Right atrium auricular region (tissue), 2 donors: ENCODE results near the gene TASOR. TPM values are rescaled to one million over a fixed set of nuclear protein-coding genes. Genes with fewer than 3 reads are reported as not detected.
"Not testable (repeated sequence)": the region's sequence is repeated elsewhere in the genome, so short reads cannot be mapped to it uniquely, and the experiment has no call there.

Experiments used
- DNase-seq: peaks from one replicate; pipeline ENCODE4 v3.0.0-alpha.2; 2019; ENCODE audit warnings: low spot score
- H3K27ac ChIP-seq, 2 donors: fragments of 200-600 bp; sonication (generic); 1 replicate in 1 of 2; 2 replicates in 1 of 2; pipeline ENCODE4 v1.5.1; 2016 to 2019
- H3K27me3 ChIP-seq, 2 donors: fragments of 200-600 bp; sonication (generic); one replicate each; pipeline versions ENCODE4 v1.5.1 to v1.6.0; 2017 to 2019
- H3K36me3 ChIP-seq: fragments of 200-600 bp; sonication (generic); one replicate; pipeline ENCODE4 v1.5.1; 2016
- H3K4me1 ChIP-seq, 2 donors: fragments of 200-600 bp; sonication (generic); one replicate each; pipeline versions ENCODE4 v1.5.1 to v1.6.0; 2017 to 2019
- H3K4me3 ChIP-seq, 2 donors: fragments of 200-600 bp; sonication (generic); 1 replicate in 1 of 2; 2 replicates in 1 of 2; pipeline ENCODE4 v1.5.1; 2017 to 2019; ENCODE audit warnings: mild to moderate bottlenecking in 1 of 2, moderate library complexity in 1 of 2
- H3K9me3 ChIP-seq, 2 donors: fragments of 200-600 bp; sonication (generic); one replicate each; pipeline ENCODE4 v1.5.1; 2019
- total RNA-seq, 2 donors: library from RNA; depleted of rRNA; stranded (reverse); fragments of >200 nt; gene quantifications; one replicate each; pipeline ENCODE4 v1.1.0, GENCODE V29; 2016
- TF ChIP-seq, protein P1 (sequence below), 2 donors: fragments of 200-600 bp; sonication (generic); IDR thresholded peaks; one replicate each; pipeline ENCODE4 v1.5.1; 2019; ENCODE audit warnings: antibody characterized with exemption in 2 of 2

Gene TASOR
- total RNA-seq, 2 donors from 2014 or later: 29.1 to 39.5 TPM

DNA sequence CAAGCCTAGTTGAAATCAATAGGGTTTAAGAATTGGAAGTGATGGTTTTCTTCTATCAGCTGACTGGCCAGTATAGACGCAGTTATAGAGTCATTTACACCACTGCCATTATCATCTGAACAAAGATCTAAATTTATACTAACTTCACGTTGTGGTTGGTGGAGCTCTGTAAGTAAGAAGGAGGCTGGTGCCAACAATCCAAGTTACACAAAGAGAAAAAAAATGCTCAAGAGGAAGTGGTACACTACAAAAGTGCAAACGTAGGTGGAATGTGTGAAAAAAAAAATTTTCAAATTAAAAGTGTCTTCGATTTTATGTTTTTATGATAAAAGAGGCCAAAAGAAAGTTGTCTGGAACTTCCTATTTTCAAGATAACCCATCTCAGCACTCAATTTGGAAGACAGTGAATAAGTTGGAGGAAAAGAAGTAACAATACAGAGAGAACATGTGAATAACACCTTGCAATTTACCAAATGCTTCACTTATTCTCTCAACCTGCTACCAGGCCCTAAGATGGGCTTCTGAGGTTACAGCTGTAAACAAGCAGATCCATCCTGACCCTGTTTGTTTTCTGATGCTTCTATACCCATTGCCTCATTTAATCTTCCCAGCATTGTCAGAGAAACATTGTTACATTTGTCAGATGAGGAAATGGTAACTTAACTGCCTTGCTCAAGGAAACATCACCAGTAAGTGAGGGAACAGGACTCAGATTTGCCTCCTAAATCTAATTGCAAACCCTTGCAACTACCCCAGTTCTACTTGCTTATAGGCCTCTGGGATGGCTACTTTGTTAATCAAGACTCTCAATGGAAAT, 12.0 kb upstream of the TASOR start:
- Histone ChIP-seq H3K4me1 (no peaks in the 10 kb centered on the region), H3K36me3 (no peaks in the 10 kb centered on the region), H3K27ac (no peak overlapping the region), H3K4me3 (no peak overlapping the region), H3K27me3 (no peaks in the 10 kb centered on the region), H3K9me3 (no peaks in the 10 kb centered on the region)
- TF ChIP-seq, protein P1, sequence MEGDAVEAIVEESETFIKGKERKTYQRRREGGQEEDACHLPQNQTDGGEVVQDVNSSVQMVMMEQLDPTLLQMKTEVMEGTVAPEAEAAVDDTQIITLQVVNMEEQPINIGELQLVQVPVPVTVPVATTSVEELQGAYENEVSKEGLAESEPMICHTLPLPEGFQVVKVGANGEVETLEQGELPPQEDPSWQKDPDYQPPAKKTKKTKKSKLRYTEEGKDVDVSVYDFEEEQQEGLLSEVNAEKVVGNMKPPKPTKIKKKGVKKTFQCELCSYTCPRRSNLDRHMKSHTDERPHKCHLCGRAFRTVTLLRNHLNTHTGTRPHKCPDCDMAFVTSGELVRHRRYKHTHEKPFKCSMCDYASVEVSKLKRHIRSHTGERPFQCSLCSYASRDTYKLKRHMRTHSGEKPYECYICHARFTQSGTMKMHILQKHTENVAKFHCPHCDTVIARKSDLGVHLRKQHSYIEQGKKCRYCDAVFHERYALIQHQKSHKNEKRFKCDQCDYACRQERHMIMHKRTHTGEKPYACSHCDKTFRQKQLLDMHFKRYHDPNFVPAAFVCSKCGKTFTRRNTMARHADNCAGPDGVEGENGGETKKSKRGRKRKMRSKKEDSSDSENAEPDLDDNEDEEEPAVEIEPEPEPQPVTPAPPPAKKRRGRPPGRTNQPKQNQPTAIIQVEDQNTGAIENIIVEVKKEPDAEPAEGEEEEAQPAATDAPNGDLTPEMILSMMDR (IDR thresholded peaks at IDR 0.05): no peak
- DNase-seq: no peak

DNA sequence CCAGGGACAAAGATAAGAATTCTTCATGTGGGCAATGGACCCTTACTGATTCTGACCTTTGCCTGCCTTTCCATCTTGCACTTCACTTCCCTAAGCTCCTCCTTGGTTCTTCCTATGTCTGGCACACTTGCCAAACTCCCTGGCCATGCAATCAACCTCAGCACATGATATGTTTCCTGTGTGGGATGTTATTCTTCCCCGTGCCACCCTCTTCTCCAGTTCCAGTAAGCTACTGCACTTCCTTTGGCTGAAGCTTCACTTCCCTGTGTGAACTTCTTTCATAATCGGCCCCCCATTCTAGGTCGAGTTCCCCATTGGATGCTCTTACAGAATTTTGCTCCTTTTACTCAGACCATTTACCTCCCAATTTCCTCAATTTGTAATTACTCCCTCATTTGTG, 10.7 kb upstream of the TASOR start:
- Histone ChIP-seq H3K4me3 (no peak overlapping the region), H3K27me3 (no peaks in the 10 kb centered on the region), H3K36me3 (no peaks in the 10 kb centered on the region), H3K27ac (no peak overlapping the region), H3K9me3 (no peaks in the 10 kb centered on the region), H3K4me1 (no peaks in the 10 kb centered on the region)
- TF ChIP-seq, protein P1 (IDR thresholded peaks at IDR 0.05): no peak
- no peak for DNase-seq

DNA sequence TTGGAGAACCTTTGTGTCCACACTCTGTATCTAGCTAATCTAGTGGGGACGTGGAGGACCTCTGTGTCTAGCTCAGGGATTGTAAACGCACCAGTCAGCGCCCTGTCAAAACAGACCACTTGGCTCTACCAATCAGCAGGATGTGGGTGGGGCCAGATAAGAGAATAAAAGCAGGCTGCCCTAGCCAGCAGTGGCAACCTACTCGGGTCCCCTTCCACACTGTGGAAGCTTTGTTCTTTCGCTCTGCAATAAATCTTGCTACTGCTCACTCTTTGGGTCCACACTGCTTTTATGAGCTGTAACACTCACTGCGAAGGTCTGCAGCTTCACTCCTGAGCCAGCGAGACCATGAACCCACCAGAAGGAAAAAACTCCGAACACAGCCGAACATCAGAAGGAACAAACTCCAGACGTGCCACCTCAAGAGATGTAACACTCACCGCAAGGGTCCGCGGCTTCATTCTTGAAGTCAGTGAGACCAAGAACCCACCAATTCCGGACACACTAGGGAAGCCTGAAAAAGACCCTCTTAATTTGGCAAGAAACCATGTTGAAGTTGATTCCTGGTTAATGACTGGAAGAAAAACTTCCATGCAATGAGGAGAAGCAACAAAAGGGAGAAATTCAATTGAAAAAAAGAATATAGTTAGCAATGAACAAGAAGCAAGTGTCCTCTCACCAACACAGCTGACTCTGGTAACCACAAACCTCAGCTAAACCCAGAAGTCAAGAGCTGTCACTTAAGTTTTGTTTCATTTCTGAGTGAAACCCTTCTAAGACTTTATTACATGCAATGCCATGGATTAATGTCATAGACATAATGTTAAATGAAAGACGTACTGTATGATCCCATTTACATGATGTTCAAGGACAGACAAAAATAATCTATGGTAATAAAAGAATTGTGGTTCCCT, 9.7 kb upstream of the TASOR start:
- not testable (repeated sequence) for H3K4me3 ChIP-seq, DNase-seq, H3K9me3 ChIP-seq, H3K27ac ChIP-seq, H3K4me1 ChIP-seq, H3K27me3 ChIP-seq, H3K36me3 ChIP-seq

DNA sequence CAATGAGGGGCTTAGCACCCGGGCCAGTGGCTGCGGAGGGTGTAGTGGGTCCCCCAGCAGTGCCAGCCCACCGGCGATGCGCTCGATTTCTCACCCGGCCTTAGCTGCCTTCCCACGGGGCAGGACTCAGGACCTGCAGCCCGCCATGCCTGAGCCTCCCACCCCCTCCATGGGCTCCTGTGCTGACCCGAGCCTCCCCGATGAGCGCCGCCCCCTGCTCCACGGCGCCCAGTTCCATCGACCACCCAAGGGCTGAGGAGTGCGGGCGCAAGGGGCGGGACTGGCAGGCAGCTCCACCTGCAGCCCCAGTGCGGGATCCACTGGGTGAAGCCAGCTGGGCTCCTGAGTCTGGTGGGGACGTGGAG, 8.9 kb upstream of the TASOR start:
- H3K4me3 ChIP-seq, H3K27me3 ChIP-seq, H3K36me3 ChIP-seq, H3K27ac ChIP-seq, H3K9me3 ChIP-seq, DNase-seq, H3K4me1 ChIP-seq: not testable (repeated sequence)

DNA sequence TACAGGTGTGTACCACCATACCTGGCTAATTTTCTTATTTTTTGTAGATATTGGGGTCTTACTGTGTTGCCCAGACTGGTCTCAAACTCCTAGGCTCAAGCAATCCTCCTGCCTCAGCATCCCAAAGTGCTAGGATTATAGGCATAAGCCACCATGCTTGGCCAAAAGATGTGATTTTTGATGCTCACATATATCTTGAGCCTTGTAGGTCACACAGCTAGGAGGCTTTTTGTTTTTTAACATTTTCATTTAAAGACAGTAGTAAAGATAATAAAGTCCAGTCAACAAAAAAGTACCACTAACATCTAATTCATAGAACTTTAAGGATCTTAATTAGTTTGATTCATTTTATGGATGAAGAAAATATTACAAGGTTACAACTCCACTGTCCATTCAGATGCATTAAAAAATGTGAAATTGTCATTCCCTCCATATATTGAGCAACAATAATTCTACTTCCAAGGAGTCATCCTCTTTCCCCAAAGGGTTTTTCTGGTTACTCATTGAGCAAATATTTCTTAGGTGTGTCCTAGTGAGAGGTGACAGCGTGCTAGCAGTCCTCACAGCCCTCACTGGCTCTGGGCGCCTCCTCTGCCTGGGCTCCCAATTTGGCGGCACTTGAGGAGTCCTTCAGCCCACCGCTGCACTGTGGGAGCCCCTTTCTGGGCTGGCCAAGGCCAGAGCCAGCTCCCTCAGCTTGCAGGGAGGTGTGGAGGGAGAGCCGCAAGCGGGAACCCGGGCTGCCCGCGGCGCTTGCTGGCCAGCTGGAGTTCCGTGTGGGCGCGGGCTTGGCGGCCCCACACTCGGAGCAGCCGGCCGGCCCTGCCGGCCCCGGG, 8.3 kb upstream of the TASOR start:
- Histone ChIP-seq H3K36me3 (no peaks in the 10 kb centered on the region), H3K9me3 (no peaks in the 10 kb centered on the region), H3K4me3 (no peak overlapping the region), H3K27ac (no peak overlapping the region), H3K4me1 (no peaks in the 10 kb centered on the region), H3K27me3 (no peaks in the 10 kb centered on the region)
- TF ChIP-seq, protein P1 (IDR thresholded peaks at IDR 0.05): no peak
- no peak for DNase-seq

DNA sequence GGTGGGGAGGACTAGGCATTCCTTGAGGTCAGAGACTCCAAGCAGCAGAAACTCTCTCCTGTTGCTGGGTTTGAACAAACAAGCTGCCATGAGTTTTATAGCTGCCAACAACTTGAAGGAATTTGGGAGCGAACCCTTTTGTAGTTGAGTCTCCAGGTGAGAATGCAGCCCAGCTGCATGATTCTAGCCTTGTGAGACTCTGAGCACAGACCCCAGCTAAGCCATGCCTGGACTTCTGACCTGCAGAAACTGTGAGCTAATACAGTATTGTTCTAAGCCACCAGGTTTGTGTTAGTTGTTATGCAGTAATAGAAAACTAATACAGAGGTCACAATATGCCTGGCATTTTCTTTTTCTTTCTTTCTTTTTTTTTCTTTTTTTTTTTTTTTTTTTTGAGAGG, 6.2 kb upstream of the TASOR start:
- no peak overlapping the region for H3K4me3 ChIP-seq
- H3K27ac ChIP-seq: no peak overlapping the region
- no peaks in the 10 kb centered on the region for H3K27me3 ChIP-seq
- H3K9me3 ChIP-seq: no peaks in the 10 kb centered on the region
- no peak for DNase-seq
- TF ChIP-seq, protein P1 (IDR thresholded peaks at IDR 0.05): no peak
- no peaks in the 10 kb centered on the region for H3K4me1 ChIP-seq
- no peaks in the 10 kb centered on the region for H3K36me3 ChIP-seq
